Measurements from ENCODE around the gene AMPD1.

AMPD1 gene

DNA sequence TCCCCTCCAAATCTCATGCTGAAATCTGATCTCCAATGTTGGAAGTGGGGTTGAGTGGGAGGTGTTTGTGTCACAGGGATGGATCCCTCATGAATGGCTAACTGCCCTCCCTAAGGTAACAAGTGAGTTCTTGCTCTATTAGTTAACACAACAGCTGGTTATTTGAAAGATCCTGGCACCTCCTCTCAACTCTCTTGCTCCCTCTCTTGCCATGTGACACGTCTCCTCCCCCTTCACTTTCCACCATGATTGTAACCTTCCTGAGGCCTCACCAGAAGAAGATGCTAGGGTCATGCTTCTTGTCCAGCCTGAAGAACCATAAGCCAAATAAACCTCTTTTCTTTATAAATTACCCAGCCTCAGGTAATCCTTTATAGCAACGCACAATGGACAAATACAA is 54.0 kb downstream of the AMPD1 start:
- no peak for DNase-seq (ENCODE audit: low spot score)
- no peak for FAIRE-seq

DNA sequence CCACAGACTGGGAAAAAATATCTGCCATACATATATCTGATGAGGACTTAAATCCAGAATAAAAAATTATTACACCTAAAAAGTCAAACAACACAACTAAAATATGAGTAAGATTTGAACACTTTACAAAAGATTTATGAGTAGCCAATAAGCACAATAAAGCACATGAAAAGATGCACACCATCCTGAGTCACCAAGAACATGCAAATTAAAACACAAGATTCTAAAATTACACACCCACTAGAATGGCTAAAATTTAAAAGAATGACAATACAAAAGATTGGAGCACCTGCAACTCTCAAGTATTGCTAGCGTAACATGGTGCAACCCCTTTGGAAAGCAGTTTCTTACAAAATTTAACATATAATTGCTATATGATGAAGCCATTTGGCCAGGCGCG is 56.4 kb downstream of the AMPD1 start:
- FAIRE-seq, result no peak
- DNase-seq (ENCODE audit: low spot score), result no peak

DNA sequence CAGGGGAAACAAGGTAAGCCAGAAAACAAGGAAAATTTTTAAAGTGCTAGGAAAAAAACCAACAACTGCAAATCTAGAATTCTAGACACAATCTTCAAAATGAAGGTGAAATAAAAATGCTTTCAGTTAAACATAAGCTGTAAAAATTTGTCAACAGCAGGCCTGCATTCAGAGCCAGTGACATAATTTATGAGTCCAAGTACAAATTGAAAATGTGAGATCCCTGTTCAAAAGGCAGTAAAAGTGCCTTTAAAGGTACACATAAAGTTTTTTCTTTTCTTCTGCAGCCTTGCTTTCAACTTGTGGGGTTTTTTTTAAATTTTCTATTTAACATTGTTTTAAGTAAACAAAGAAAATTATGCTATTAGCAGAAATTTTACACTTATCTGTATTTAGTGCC is 62.9 kb downstream of the AMPD1 start:
- DNase-seq (ENCODE audit: low spot score) (no peak), FAIRE-seq (no peak)

DNA sequence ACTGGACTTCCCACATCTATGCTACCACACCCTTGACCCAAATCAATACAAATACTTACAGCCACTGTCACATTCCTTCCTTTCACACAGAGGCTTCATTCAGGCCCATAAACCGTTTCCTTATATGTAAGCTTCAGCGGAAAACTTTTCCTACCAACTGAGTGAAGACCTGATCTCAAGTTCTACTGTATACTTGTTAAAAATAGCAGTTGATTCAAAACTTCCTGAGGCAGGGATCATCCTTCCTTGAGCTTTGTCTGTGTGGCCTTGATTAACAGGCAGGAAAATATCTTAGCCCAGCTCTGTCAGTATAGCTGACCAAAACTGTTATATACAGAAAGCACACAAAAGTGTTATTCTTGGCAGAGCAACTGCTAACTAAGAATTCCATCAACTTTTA is 68.2 kb downstream of the AMPD1 start:
- DNase-seq (ENCODE audit: low spot score) (no peak), FAIRE-seq (no peak)

DNA sequence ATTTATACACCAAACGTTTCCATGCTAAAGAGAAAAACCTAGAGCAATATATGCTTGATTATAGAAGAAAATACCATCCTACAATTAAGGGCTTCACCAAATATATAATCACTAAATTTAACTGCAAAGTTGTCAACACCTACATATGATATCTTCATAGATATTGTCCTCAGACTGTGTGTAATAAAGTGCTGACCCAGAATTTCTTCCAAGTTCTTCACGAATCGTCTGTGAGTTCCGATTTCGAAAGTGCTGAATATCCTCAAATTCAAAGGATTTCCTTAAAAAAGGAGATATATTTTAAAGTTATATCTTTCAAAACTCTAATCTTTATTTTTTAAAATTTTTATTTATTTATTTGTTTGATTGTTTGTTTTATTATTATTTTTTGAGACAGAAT is 72.0 kb downstream of the AMPD1 start:
- FAIRE-seq, result no peak
- DNase-seq (ENCODE audit: low spot score), result no peak
